Superior temporal gyrus (tissue), 1 donor: ENCODE results near the gene SFTPB.
"Not testable (repeated sequence)": the region's sequence is repeated elsewhere in the genome, so short reads cannot be mapped to it uniquely, and the experiment has no call there.

ENCODE experiments used
- DNase-seq: peaks from one replicate; pipeline ENCODE4 v3.0.0-alpha.2; 2016; ENCODE audit errors: extremely low spot score

SFTPB gene

GRCh38 chr2:85675866-85676548, 8.0 kb upstream of the SFTPB start:
- DNase-seq: no peak

- no peak for DNase-seq
These were observed 7.4 kb upstream of the SFTPB start for GRCh38 chr2:85675427-85675826.

- DNase-seq: no peak
These were observed 6.4 kb upstream of the SFTPB start for GRCh38 chr2:85674417-85674816.

GRCh38 chr2:85673716-85674375, 5.8 kb upstream of the SFTPB start:
- no peak for DNase-seq

GRCh38 chr2:85672456-85672855, 4.5 kb upstream of the SFTPB start:
- DNase-seq: no peak

GRCh38 chr2:85670416-85670815, 2.4 kb upstream of the SFTPB start:
- DNase-seq: not testable (repeated sequence)

- no peak for DNase-seq
These were observed 1.6 kb upstream of the SFTPB start for GRCh38 chr2:85669549-85669948.

- no peak for DNase-seq
These were observed 801 bp upstream of the SFTPB start for GRCh38 chr2:85668857-85669142.

- no peak for DNase-seq
These were observed 414 bp downstream of the SFTPB start for GRCh38 chr2:85667561-85668008.

- DNase-seq: no peak
These were observed 1.3 kb downstream of the SFTPB start for GRCh38 chr2:85666435-85667316.

GRCh38 chr2:85666016-85666415, 2.0 kb downstream of the SFTPB start:
- no peak for DNase-seq

- no peak for DNase-seq
These were observed 2.6 kb downstream of the SFTPB start for GRCh38 chr2:85665264-85665937.

- DNase-seq: no peak
These were observed 4.1 kb downstream of the SFTPB start for GRCh38 chr2:85663594-85664565.

- no peak for DNase-seq
These were observed 5.0 kb downstream of the SFTPB start for GRCh38 chr2:85662899-85663593.

GRCh38 chr2:85661139-85661858, 6.7 kb downstream of the SFTPB start:
- DNase-seq: no peak

- no peak for DNase-seq
These were observed 7.3 kb downstream of the SFTPB start for GRCh38 chr2:85660725-85661124.

GRCh38 chr2:85660301-85660700, 7.7 kb downstream of the SFTPB start:
- DNase-seq: not testable (repeated sequence)

- DNase-seq: no peak
These were observed 8.5 kb downstream of the SFTPB start for GRCh38 chr2:85659324-85659981.

GRCh38 chr2:85657399-85657798, 10.6 kb downstream of the SFTPB start:
- DNase-seq: not testable (repeated sequence)
